Ascending aorta (tissue), 2 donors: ENCODE results near the gene CCT8. TPM values are rescaled to one million over a fixed set of nuclear protein-coding genes. Genes with fewer than 3 reads are reported as not detected.

Experiments used
- DNase-seq, 2 donors: peaks; one replicate each; pipeline ENCODE4 v3.0.0-alpha.2; 2019; ENCODE audit warnings: low spot score in 2 of 2
- H3K27ac ChIP-seq, 2 donors: fragments of 200-600 bp; sonication (generic); one replicate each; pipeline ENCODE4 v1.5.1; 2016 to 2017; ENCODE audit warnings: mild to moderate bottlenecking in 1 of 2
- H3K27me3 ChIP-seq: fragments of 200-600 bp; sonication (generic); one replicate; pipeline ENCODE4 v1.5.1; 2017
- H3K36me3 ChIP-seq, 2 donors: fragments of 200-600 bp; sonication (generic); one replicate each; pipeline ENCODE4 v1.5.1; 2016
- H3K4me1 ChIP-seq, 2 donors: fragments of 200-600 bp; sonication (generic); one replicate each; pipeline ENCODE4 v1.5.1; 2016 to 2017; ENCODE audit warnings: mild to moderate bottlenecking in 1 of 2
- H3K4me3 ChIP-seq, 2 donors: fragments of 200-600 bp; sonication (generic); one replicate each; pipeline ENCODE4 v1.5.1; 2016 to 2017; ENCODE audit warnings: mild to moderate bottlenecking in 1 of 2
- H3K9me3 ChIP-seq, 2 donors: fragments of 200-600 bp; sonication (generic); one replicate each; pipeline ENCODE4 v1.5.1; 2016
- intact Hi-C: fragments of 100-400 bp; cut with DNase I; formaldehyde crosslinking; loops from one replicate; pipeline ENCODE4 v1.15.1; 2023
- total RNA-seq: library from RNA; depleted of rRNA; stranded (reverse); fragments of >200 nt; gene quantifications from one replicate; pipeline ENCODE4 v1.1.0, GENCODE V29; 2016
- TF ChIP-seq, protein P1 (sequence below), 3 experiments: fragments of 200-600 bp in 2 of 3; fragments of 450-650 bp in 1 of 3; sonication (generic) in 2 of 3; IDR thresholded peaks; one replicate each; pipeline ENCODE4 v1.5.1; 2016 to 2019; ENCODE audit warnings: antibody characterized with exemption in 3 of 3, mild to moderate bottlenecking in 1 of 3, moderate library complexity in 1 of 3

CCT8 gene
- total RNA-seq, 1 donor from 2014 or later = 36.7 TPM

DNA sequence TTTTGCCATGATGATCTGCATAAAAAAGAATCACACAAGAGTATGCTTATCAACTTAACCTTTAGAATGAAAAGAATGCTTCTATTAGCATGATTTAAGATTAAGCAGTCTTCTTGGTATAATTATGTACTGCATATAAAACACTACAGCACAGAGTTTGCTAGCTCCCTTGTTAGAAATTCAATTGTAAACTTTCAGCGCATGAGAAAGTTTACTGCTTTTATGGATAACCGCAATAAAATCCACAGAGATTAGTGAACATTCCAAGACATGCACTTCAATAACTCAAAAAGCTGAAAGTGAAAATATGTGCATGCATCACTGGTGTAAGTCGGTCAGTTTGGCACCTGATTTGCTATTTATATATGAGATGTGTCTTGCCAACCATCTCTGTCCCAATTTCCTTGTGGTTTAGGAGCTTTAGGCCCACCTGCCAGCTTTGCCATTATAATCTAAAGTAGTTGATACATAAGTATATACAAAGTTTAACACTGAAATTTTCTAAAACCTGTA, 16.9 kb downstream of the CCT8 start:
- Histone ChIP-seq H3K27ac (peak overlapping the region in 1 of 2 donors; percentile 38), H3K36me3 (peaks cover 81 to 98% of the 10 kb centered on the region in 2 donors), H3K9me3 (no peaks in the 10 kb centered on the region), H3K4me3 (no peak overlapping the region), H3K27me3 (no peaks in the 10 kb centered on the region), H3K4me1 (no peaks in the 10 kb centered on the region)
- TF ChIP-seq, protein P1, sequence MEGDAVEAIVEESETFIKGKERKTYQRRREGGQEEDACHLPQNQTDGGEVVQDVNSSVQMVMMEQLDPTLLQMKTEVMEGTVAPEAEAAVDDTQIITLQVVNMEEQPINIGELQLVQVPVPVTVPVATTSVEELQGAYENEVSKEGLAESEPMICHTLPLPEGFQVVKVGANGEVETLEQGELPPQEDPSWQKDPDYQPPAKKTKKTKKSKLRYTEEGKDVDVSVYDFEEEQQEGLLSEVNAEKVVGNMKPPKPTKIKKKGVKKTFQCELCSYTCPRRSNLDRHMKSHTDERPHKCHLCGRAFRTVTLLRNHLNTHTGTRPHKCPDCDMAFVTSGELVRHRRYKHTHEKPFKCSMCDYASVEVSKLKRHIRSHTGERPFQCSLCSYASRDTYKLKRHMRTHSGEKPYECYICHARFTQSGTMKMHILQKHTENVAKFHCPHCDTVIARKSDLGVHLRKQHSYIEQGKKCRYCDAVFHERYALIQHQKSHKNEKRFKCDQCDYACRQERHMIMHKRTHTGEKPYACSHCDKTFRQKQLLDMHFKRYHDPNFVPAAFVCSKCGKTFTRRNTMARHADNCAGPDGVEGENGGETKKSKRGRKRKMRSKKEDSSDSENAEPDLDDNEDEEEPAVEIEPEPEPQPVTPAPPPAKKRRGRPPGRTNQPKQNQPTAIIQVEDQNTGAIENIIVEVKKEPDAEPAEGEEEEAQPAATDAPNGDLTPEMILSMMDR (IDR thresholded peaks at IDR 0.05) = no peak
- no peak for DNase-seq
- intact Hi-C loops = no loop called here

DNA sequence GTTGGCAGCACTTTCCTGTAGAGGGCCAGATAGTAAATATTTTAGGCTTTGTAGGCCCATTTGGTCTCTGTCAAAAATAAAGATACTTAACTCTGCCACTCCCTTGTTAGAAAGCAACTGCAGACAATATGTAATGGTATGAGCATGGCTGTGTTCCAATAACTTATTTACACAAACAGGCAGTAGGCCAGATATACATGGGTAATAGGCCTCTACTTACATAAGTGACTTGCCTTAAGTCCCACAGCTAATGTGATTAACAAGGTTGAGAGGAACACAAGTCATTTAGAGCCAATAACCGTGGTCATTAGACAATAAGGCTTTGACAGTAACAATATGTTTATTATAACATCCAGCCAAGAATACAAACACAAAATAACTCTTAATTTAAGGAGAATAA, 17.4 kb downstream of the CCT8 start:
- no peak overlapping the region for H3K4me3 ChIP-seq
- DNase-seq = no peak
- intact Hi-C loops = no loop called here
- H3K4me1 ChIP-seq = no peaks in the 10 kb centered on the region
- TF ChIP-seq, protein P1 (IDR thresholded peaks at IDR 0.05) = no peak
- no peaks in the 10 kb centered on the region for H3K9me3 ChIP-seq
- peaks cover 80 to 98% of the 10 kb centered on the region in 2 donors for H3K36me3 ChIP-seq
- H3K27ac ChIP-seq = no peak overlapping the region
- no peaks in the 10 kb centered on the region for H3K27me3 ChIP-seq

DNA sequence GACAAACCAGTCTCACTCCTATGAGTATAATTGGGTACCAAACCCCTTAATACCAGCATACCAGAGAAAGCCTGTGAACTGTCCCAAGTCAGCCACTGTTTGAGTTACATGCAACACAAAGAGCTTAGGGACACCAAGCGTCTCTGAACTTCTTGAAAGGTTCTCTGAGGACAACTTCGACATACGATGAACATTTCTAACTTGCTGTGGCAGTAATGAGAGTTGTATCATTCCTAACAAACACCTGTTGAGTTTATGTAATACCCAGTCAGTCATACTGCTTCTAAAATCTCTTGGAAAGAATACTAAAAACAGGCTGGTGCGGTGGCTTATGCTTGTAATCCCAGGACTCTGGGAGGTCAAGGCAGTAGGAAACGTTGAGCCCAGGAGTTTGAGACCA, 18.4 kb downstream of the CCT8 start:
- TF ChIP-seq, protein P1 (IDR thresholded peaks at IDR 0.05) = no peak
- Histone ChIP-seq H3K36me3 (peaks cover 80 to 98% of the 10 kb centered on the region in 2 donors), H3K9me3 (no peaks in the 10 kb centered on the region), H3K4me3 (no peak overlapping the region), H3K4me1 (no peaks in the 10 kb centered on the region), H3K27me3 (no peaks in the 10 kb centered on the region), H3K27ac (no peak overlapping the region)
- DNase-seq = no peak
- intact Hi-C loops = no loop called here

DNA sequence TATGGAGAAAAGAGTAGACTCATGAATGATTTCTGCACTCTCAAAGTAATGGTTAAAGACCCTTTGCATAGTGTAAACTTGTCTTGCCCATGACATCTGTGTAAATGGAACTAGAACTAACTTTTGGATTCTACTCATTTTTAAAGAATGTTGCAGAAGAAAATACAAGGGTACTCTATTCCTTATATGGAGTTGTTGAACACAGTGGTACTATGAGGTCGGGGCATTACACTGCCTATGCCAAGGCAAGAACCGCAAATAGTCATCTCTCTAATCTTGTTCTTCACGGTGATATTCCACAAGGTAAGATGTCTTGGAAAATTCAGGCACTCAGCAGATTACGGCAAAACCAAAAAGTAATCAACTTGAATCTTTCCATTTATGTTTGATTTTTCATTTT, 19.8 kb downstream of the CCT8 start:
- TF ChIP-seq, protein P1 (IDR thresholded peaks at IDR 0.05) = no peak
- Histone ChIP-seq H3K27ac (peak overlapping the region; percentile 51 to 73), H3K4me1 (no peaks in the 10 kb centered on the region), H3K4me3 (no peak overlapping the region), H3K36me3 (peaks cover 80 to 98% of the 10 kb centered on the region in 2 donors), H3K9me3 (no peaks in the 10 kb centered on the region), H3K27me3 (no peaks in the 10 kb centered on the region)
- intact Hi-C loops = no loop called here
- DNase-seq = no peak

DNA sequence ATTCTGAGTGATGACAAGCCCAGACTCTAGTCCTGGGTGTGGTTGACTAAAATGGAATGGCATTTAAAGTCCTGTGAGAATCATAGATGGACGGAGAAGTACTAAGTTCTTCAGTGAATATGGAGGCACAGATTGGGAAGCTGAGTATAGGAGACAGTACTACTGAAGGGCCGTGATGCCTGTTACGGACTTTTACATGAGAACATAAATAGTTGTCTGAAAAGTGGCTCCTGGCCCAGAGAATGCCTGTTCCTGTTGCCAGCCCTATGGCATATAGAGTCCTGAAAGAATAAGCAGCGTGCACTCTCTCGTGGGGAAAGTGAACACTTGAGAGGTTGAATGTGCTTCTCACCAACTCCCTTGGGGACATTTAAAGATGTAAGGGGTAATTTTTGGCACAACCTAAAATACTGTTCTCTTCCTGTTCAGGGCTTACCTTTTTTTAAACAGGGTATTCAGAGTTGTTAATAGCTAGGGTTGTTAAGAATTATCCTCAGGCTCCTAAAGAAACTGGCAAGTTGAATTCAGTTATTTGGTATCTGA, 20.4 kb downstream of the CCT8 start:
- peak overlapping the region; percentile 51 to 73 for H3K27ac ChIP-seq
- intact Hi-C loops = no loop called here

More for the DNA sequence above, 20.4 kb downstream of the CCT8 start:
- no peaks in the 10 kb centered on the region for H3K27me3 ChIP-seq
- H3K4me3 ChIP-seq = no peak overlapping the region
- H3K4me1 ChIP-seq = no peaks in the 10 kb centered on the region
- H3K36me3 ChIP-seq = peaks cover 78 to 94% of the 10 kb centered on the region in 2 donors
- no peak for DNase-seq
- no peaks in the 10 kb centered on the region for H3K9me3 ChIP-seq
- TF ChIP-seq, protein P1 (IDR thresholded peaks at IDR 0.05) = no peak
